GM18499 (cell line): ENCODE data around the gene C11orf16.
"Not testable (repeated sequence)": the region's sequence is repeated elsewhere in the genome, so short reads cannot be mapped to it uniquely, and the experiment has no call there.

Experiments used
- ATAC-seq: cut with Tn5 transposase; IDR thresholded peaks from one replicate; pipeline ENCODE4 v1.9.1; 2021; ENCODE audit warnings: moderate number of reproducible peaks; ENCODE audit not compliant: insufficient read depth, unreplicated experiment

Gene C11orf16

GRCh38 chr11:8899119-8899753, 33.5 kb downstream of the C11orf16 start:
- ATAC-seq = no peak

- not testable (repeated sequence) for ATAC-seq
Measured at GRCh38 chr11:8891185-8891584, 41.6 kb downstream of the C11orf16 start.

- ATAC-seq = no peak
Measured at GRCh38 chr11:8886322-8886721, 46.4 kb downstream of the C11orf16 start.

GRCh38 chr11:8881585-8881984, 51.2 kb downstream of the C11orf16 start:
- ATAC-seq = not testable (repeated sequence)

GRCh38 chr11:8878771-8879170, 54.0 kb downstream of the C11orf16 start:
- ATAC-seq = no peak

GRCh38 chr11:8873741-8874405, 58.9 kb downstream of the C11orf16 start:
- ATAC-seq = no peak

- no peak for ATAC-seq
Measured at GRCh38 chr11:8871962-8872361, 60.8 kb downstream of the C11orf16 start.

- ATAC-seq = no peak
Measured at GRCh38 chr11:8871171-8871775, 61.5 kb downstream of the C11orf16 start.

- no peak for ATAC-seq
Measured at GRCh38 chr11:8870411-8871170, 62.2 kb downstream of the C11orf16 start.
